ENCODE data around the gene INTS3. TPM values are rescaled to one million over a fixed set of nuclear protein-coding genes. Genes with fewer than 3 reads are reported as not detected.
"Not testable (repeated sequence)": the region's sequence is repeated elsewhere in the genome, so short reads cannot be mapped to it uniquely, and the experiment has no call there.

INTS3 gene
- polyA plus RNA-seq, 4 donors: 14.9 to 52.6 (median 22.6) TPM

DNA sequence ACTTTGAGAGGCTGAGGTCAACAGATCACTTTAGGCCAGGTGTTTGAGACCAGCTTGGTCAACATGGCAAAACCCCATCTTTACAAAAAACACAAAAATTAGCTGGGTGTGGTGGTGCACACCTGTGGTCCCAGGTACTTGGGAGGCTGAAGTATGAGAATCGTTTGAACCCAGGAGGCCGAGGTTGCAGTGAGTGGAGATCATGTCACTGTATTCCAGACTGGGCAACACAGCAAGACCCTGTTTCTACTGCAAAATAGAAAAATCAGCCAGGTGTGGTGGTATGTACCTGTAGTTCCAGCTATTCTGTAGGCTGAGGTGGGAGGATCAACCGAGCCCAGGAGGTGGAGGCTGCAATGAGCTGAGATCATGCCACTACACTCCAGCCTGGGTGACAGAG lies 4.2 kb upstream of the INTS3 start:
- DNase-seq: no peak
- H3K27me3 ChIP-seq (ENCODE audit: control insufficient read depth in 3 of 3, insufficient read depth in 3 of 3, low read length in 3 of 3): no peaks in the 10 kb centered on the region
- no peaks in the 10 kb centered on the region for H3K4me1 ChIP-seq (ENCODE audit: control insufficient read depth in 3 of 3, insufficient read depth in 2 of 3, low read depth in 1 of 3, low read length in 2 of 3)
- no peak overlapping the region for H3K27ac ChIP-seq (ENCODE audit: low read depth in 1 of 3, low read length in 2 of 3)
- H3K9me3 ChIP-seq (ENCODE audit: control insufficient read depth in 2 of 2, insufficient read depth in 1 of 2, low read depth in 1 of 2, low read length in 1 of 2): no peaks in the 10 kb centered on the region
- WGBS, 3 donors: 88 to 92% (median 90%) methylated on average over 3 of the region's 3 CpGs
- no peak for FAIRE-seq
- no peaks in the 10 kb centered on the region for H3K36me3 ChIP-seq (ENCODE audit: control insufficient read depth in 3 of 3, insufficient read depth in 2 of 3, low read depth in 1 of 3, low read length in 3 of 3)
- H3K4me3 ChIP-seq (ENCODE audit: low read depth in 1 of 3, low read length in 3 of 3): no peak overlapping the region

GRCh38 chr1:153724634-153725033 lies 3.2 kb upstream of the INTS3 start:
- not testable (repeated sequence) for H3K27ac ChIP-seq (ENCODE audit: low read depth in 1 of 3, low read length in 2 of 3); H3K9me3 ChIP-seq (ENCODE audit: control insufficient read depth in 2 of 2, insufficient read depth in 1 of 2, low read depth in 1 of 2, low read length in 1 of 2); H3K27me3 ChIP-seq (ENCODE audit: control insufficient read depth in 3 of 3, insufficient read depth in 3 of 3, low read length in 3 of 3); DNase-seq; FAIRE-seq; H3K36me3 ChIP-seq (ENCODE audit: control insufficient read depth in 3 of 3, insufficient read depth in 2 of 3, low read depth in 1 of 3, low read length in 3 of 3); H3K4me3 ChIP-seq (ENCODE audit: low read depth in 1 of 3, low read length in 3 of 3); H3K4me1 ChIP-seq (ENCODE audit: control insufficient read depth in 3 of 3, insufficient read depth in 2 of 3, low read depth in 1 of 3, low read length in 2 of 3)
- whole genome bisulfite sequencing, 3 donors: 82 to 90% (median 83%) methylated on average over 4 of the region's 4 CpGs

DNA sequence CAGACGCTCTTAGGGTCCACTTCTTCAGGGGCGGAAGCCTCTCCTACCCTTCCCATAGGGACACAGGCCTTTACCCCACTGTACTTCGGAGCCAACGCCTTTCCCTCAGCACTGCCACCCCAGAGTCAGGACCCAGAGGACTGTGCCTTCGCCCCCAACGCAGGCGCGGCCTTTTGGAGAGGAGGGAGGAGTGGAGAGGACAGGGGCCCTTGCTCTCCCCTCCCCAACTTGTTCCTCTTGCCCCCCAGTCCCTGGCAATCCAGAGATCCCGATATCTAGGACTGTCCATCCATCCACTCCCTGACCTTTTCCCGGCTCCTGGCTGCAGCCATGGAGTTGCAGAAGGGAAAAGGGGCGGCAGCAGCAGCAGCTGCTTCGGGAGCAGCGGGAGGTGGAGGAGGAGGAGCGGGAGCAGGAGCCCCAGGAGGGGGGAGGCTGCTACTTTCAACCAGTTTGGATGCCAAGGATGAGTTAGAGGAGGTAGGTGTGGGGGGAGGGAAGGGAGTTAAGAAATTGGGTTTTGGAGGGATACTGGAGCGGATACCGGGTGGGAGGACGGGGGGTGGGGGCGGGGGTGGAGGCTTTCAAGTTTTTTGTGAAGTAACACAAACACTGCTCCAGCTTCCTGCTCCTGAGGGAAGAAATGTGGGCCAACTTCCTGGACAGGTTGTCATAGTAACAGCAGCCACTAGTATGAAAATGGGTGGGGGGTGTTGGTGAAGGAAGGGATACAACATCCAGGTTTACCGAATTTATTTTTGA lies 636 bp downstream of the INTS3 start:
- FAIRE-seq (no peak), DNase-seq (peak; percentile 49 to 70)
- Histone ChIP-seq H3K4me3 (ENCODE audit: low read depth in 1 of 3, low read length in 3 of 3) (peak overlapping the region; percentile 74 to 96 (median 82)), H3K36me3 (ENCODE audit: control insufficient read depth in 3 of 3, insufficient read depth in 2 of 3, low read depth in 1 of 3, low read length in 3 of 3) (peaks cover 0 to 7% (median 0%) of the 10 kb centered on the region in 3 donors), H3K9me3 (ENCODE audit: control insufficient read depth in 2 of 2, insufficient read depth in 1 of 2, low read depth in 1 of 2, low read length in 1 of 2) (no peaks in the 10 kb centered on the region), H3K27ac (ENCODE audit: low read depth in 1 of 3, low read length in 2 of 3) (peak overlapping the region; percentile 94 to 98 (median 97)), H3K27me3 (ENCODE audit: control insufficient read depth in 3 of 3, insufficient read depth in 3 of 3, low read length in 3 of 3) (no peaks in the 10 kb centered on the region), H3K4me1 (ENCODE audit: control insufficient read depth in 3 of 3, insufficient read depth in 2 of 3, low read depth in 1 of 3, low read length in 2 of 3) (peaks cover 0 to 12% (median 0%) of the 10 kb centered on the region in 3 donors)
- WGBS, 3 donors: 0 to 1% (median 1%) methylated on average over 18 to 19 of the region's 19 CpGs

- FAIRE-seq: no peak
- 58 to 60% (median 59%) methylated on average over 5 of the region's 5 CpGs for WGBS, 3 donors
- Histone ChIP-seq H3K9me3 (ENCODE audit: control insufficient read depth in 2 of 2, insufficient read depth in 1 of 2, low read depth in 1 of 2, low read length in 1 of 2) (no peaks in the 10 kb centered on the region), H3K4me3 (ENCODE audit: low read depth in 1 of 3, low read length in 3 of 3) (no peak overlapping the region), H3K36me3 (ENCODE audit: control insufficient read depth in 3 of 3, insufficient read depth in 2 of 3, low read depth in 1 of 3, low read length in 3 of 3) (peaks cover 0 to 12% (median 0%) of the 10 kb centered on the region in 3 donors), H3K4me1 (ENCODE audit: control insufficient read depth in 3 of 3, insufficient read depth in 2 of 3, low read depth in 1 of 3, low read length in 2 of 3) (peaks cover 0 to 15% (median 0%) of the 10 kb centered on the region in 3 donors), H3K27me3 (ENCODE audit: control insufficient read depth in 3 of 3, insufficient read depth in 3 of 3, low read length in 3 of 3) (no peaks in the 10 kb centered on the region), H3K27ac (ENCODE audit: low read depth in 1 of 3, low read length in 2 of 3) (peak overlapping the region in 2 of 3 donors; percentile 6 to 60)
- no peak for DNase-seq
Measured at GRCh38 chr1:153730468-153730988, 2.7 kb downstream of the INTS3 start.

GRCh38 chr1:153733970-153734369 lies 6.1 kb downstream of the INTS3 start:
- H3K9me3 ChIP-seq (ENCODE audit: control insufficient read depth in 2 of 2, insufficient read depth in 1 of 2, low read depth in 1 of 2, low read length in 1 of 2): no peaks in the 10 kb centered on the region
- no peaks in the 10 kb centered on the region for H3K27me3 ChIP-seq (ENCODE audit: control insufficient read depth in 3 of 3, insufficient read depth in 3 of 3, low read length in 3 of 3)
- H3K36me3 ChIP-seq (ENCODE audit: control insufficient read depth in 3 of 3, insufficient read depth in 2 of 3, low read depth in 1 of 3, low read length in 3 of 3): peaks cover 0 to 22% (median 0%) of the 10 kb centered on the region in 3 donors
- FAIRE-seq: no peak
- WGBS, 3 donors: 66 to 80% (median 74%) methylated on average over 1 of the region's 1 CpG
- H3K4me1 ChIP-seq (ENCODE audit: control insufficient read depth in 3 of 3, insufficient read depth in 2 of 3, low read depth in 1 of 3, low read length in 2 of 3): peaks cover 0 to 14% (median 0%) of the 10 kb centered on the region in 3 donors
- no peak for DNase-seq
- no peak overlapping the region for H3K4me3 ChIP-seq (ENCODE audit: low read depth in 1 of 3, low read length in 3 of 3)
- H3K27ac ChIP-seq (ENCODE audit: low read depth in 1 of 3, low read length in 2 of 3): no peak overlapping the region

- Histone ChIP-seq H3K27me3 (ENCODE audit: control insufficient read depth in 3 of 3, insufficient read depth in 3 of 3, low read length in 3 of 3) (no peaks in the 10 kb centered on the region), H3K4me1 (ENCODE audit: control insufficient read depth in 3 of 3, insufficient read depth in 2 of 3, low read depth in 1 of 3, low read length in 2 of 3) (peaks cover 0 to 10% (median 0%) of the 10 kb centered on the region in 3 donors), H3K9me3 (ENCODE audit: control insufficient read depth in 2 of 2, insufficient read depth in 1 of 2, low read depth in 1 of 2, low read length in 1 of 2) (no peaks in the 10 kb centered on the region), H3K27ac (ENCODE audit: low read depth in 1 of 3, low read length in 2 of 3) (no peak overlapping the region), H3K36me3 (ENCODE audit: control insufficient read depth in 3 of 3, insufficient read depth in 2 of 3, low read depth in 1 of 3, low read length in 3 of 3) (peaks cover 0 to 27% (median 0%) of the 10 kb centered on the region in 3 donors), H3K4me3 (ENCODE audit: low read depth in 1 of 3, low read length in 3 of 3) (no peak overlapping the region)
- FAIRE-seq (no peak), DNase-seq (no peak)
- 78 to 95% (median 87%) methylated on average over 3 of the region's 3 CpGs for WGBS, 3 donors
Measured at GRCh38 chr1:153734396-153735089, 6.7 kb downstream of the INTS3 start.

GRCh38 chr1:153735090-153735420 lies 7.2 kb downstream of the INTS3 start:
- Histone ChIP-seq H3K27ac (ENCODE audit: low read depth in 1 of 3, low read length in 2 of 3) (no peak overlapping the region), H3K9me3 (ENCODE audit: control insufficient read depth in 2 of 2, insufficient read depth in 1 of 2, low read depth in 1 of 2, low read length in 1 of 2) (no peaks in the 10 kb centered on the region), H3K4me3 (ENCODE audit: low read depth in 1 of 3, low read length in 3 of 3) (no peak overlapping the region), H3K4me1 (ENCODE audit: control insufficient read depth in 3 of 3, insufficient read depth in 2 of 3, low read depth in 1 of 3, low read length in 2 of 3) (peaks cover 0 to 8% (median 0%) of the 10 kb centered on the region in 3 donors), H3K36me3 (ENCODE audit: control insufficient read depth in 3 of 3, insufficient read depth in 2 of 3, low read depth in 1 of 3, low read length in 3 of 3) (peaks cover 0 to 29% (median 0%) of the 10 kb centered on the region in 3 donors), H3K27me3 (ENCODE audit: control insufficient read depth in 3 of 3, insufficient read depth in 3 of 3, low read length in 3 of 3) (no peaks in the 10 kb centered on the region)
- FAIRE-seq (no peak), DNase-seq (no peak)
- WGBS, 3 donors: 92 to 97% (median 93%) methylated on average over 3 of the region's 3 CpGs

- WGBS, 3 donors: 60 to 76% (median 65%) methylated on average over 2 of the region's 2 CpGs
- H3K27ac ChIP-seq (ENCODE audit: low read depth in 1 of 3, low read length in 2 of 3): no peak overlapping the region
Measured at GRCh38 chr1:153741986-153742385, 14.1 kb downstream of the INTS3 start.

More at GRCh38 chr1:153741986-153742385, 14.1 kb downstream of the INTS3 start:
- H3K36me3 ChIP-seq (ENCODE audit: control insufficient read depth in 3 of 3, insufficient read depth in 2 of 3, low read depth in 1 of 3, low read length in 3 of 3): peaks cover 10 to 53% (median 12%) of the 10 kb centered on the region in 3 donors
- no peak overlapping the region for H3K4me3 ChIP-seq (ENCODE audit: low read depth in 1 of 3, low read length in 3 of 3)
- DNase-seq: no peak
- peaks cover 0 to 12% (median 0%) of the 10 kb centered on the region in 3 donors for H3K4me1 ChIP-seq (ENCODE audit: control insufficient read depth in 3 of 3, insufficient read depth in 2 of 3, low read depth in 1 of 3, low read length in 2 of 3)
- no peaks in the 10 kb centered on the region for H3K9me3 ChIP-seq (ENCODE audit: control insufficient read depth in 2 of 2, insufficient read depth in 1 of 2, low read depth in 1 of 2, low read length in 1 of 2)
- FAIRE-seq: no peak
- no peaks in the 10 kb centered on the region for H3K27me3 ChIP-seq (ENCODE audit: control insufficient read depth in 3 of 3, insufficient read depth in 3 of 3, low read length in 3 of 3)
